ENCODE data around the gene RAVER1. TPM values are rescaled to one million over a fixed set of nuclear protein-coding genes. Genes with fewer than 3 reads are reported as not detected.

Gene RAVER1
- total and polyA plus RNA-seq, 2 of the 13 experiments (the other 11 are each of a cell fraction or from before 2014, with no cell fraction given): 3.6 to 7.9 TPM

DNA sequence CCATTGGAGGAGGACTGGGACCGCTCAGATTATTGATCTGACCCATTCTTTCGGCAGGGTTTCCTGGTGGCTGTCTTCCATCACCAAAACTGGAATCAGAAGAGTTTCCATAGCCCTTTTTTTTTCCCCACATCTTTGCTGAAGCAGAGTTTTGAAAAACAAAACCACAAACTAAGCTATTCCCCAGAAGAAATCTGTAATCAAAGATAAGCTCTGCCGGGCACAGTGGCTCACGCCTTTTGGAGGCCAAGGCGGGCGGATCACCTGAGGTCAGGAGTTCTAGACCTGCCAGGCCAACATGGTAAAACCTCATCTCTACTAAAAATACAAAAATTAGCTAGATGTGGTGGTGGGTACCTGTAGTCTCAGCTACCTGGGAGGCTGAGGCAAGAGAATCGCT lies 66.6 kb downstream of the RAVER1 start (continued):
- TF ChIP-seq, protein P1, sequence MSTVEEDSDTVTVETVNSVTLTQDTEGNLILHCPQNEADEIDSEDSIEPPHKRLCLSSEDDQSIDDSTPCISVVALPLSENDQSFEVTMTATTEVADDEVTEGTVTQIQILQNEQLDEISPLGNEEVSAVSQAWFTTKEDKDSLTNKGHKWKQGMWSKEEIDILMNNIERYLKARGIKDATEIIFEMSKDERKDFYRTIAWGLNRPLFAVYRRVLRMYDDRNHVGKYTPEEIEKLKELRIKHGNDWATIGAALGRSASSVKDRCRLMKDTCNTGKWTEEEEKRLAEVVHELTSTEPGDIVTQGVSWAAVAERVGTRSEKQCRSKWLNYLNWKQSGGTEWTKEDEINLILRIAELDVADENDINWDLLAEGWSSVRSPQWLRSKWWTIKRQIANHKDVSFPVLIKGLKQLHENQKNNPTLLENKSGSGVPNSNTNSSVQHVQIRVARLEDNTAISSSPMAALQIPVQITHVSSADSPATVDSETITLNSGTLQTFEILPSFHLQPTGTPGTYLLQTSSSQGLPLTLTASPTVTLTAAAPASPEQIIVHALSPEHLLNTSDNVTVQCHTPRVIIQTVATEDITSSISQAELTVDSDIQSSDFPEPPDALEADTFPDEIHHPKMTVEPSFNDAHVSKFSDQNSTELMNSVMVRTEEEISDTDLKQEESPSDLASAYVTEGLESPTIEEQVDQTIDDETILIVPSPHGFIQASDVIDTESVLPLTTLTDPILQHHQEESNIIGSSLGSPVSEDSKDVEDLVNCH (CRISPR knock-in tag; IDR thresholded peaks at IDR 0.05): no peak
- TF ChIP-seq ZNF776 (CRISPR knock-in tag; IDR thresholded peaks at IDR 0.05) (no peak), SPEN (CRISPR knock-in tag; IDR thresholded peaks at IDR 0.05; ENCODE audit: low read depth) (no peak), ZNF282 (IDR thresholded peaks at IDR 0.05; ENCODE audit: partially characterized antibody) (no peak), ZNF543 (CRISPR knock-in tag; IDR thresholded peaks at IDR 0.05) (no peak), STAT5B (CRISPR knock-in tag; IDR thresholded peaks at IDR 0.05) (no peak), BORCS8-MEF2B (CRISPR knock-in tag; IDR thresholded peaks at IDR 0.05) (no peak), YEATS2 (CRISPR knock-in tag; IDR thresholded peaks at IDR 0.05; ENCODE audit: borderline replicate concordance) (no peak), POGZ (CRISPR knock-in tag; IDR thresholded peaks at IDR 0.05) (no peak)
- TF ChIP-seq, protein P2, sequence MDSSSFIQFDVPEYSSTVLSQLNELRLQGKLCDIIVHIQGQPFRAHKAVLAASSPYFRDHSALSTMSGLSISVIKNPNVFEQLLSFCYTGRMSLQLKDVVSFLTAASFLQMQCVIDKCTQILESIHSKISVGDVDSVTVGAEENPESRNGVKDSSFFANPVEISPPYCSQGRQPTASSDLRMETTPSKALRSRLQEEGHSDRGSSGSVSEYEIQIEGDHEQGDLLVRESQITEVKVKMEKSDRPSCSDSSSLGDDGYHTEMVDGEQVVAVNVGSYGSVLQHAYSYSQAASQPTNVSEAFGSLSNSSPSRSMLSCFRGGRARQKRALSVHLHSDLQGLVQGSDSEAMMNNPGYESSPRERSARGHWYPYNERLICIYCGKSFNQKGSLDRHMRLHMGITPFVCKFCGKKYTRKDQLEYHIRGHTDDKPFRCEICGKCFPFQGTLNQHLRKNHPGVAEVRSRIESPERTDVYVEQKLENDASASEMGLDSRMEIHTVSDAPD (CRISPR knock-in tag; IDR thresholded peaks at IDR 0.05): no peak
- TF ChIP-seq, protein P3, sequence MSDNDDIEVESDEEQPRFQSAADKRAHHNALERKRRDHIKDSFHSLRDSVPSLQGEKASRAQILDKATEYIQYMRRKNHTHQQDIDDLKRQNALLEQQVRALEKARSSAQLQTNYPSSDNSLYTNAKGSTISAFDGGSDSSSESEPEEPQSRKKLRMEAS (IDR thresholded peaks at IDR 0.05): no peak

Small RNA genes within 50 kb of the gene (small RNA-seq; reads per million reads assigned to genes)
- gene AC011511.1 (ENCODE audit: insufficient read depth in 2 of 3, insufficient read length in 3 of 3, low read depth in 2 of 3, low replicate concordance in 1 of 3) (0 reads per million in 3 experiments), gene AC011511.4 (ENCODE audit: insufficient read depth in 2 of 3, insufficient read length in 3 of 3, low read depth in 2 of 3, low replicate concordance in 1 of 3) (0 reads per million in 3 experiments)

Other genes starting within 250 kb of the RAVER1 start
- 8.9 and 12.3 TPM in 2 replicates for gene SHFL, start 247.2 kb downstream of the RAVER1 start, total RNA-seq (2016; rRNA removed; fragmentation: Illumina TruSeq; extraction: Trizol)
- 36.4 and 47.5 TPM in 2 replicates for gene SHFL, start 247.2 kb downstream of the RAVER1 start, polyA plus RNA-seq (2011; rRNA removed)
- gene ANGPTL6, start 230.9 kb downstream of the RAVER1 start, total RNA-seq (2016; rRNA removed; fragmentation: Illumina TruSeq; extraction: Trizol): 0.15 TPM in 1 of 2 replicates, not detected in the other
- gene ANGPTL6, start 230.9 kb downstream of the RAVER1 start, polyA plus RNA-seq (2011; rRNA removed): 1.4 and 2.2 TPM in 2 replicates
- gene PPAN, start 227.2 kb downstream of the RAVER1 start, total RNA-seq (2016; rRNA removed; fragmentation: Illumina TruSeq; extraction: Trizol): 23.9 and 36.2 TPM in 2 replicates
- gene PPAN, start 227.2 kb downstream of the RAVER1 start, polyA plus RNA-seq (2011; rRNA removed): 41.9 and 53.5 TPM in 2 replicates
- gene P2RY11, start 221.8 kb downstream of the RAVER1 start, total RNA-seq (2016; rRNA removed; fragmentation: Illumina TruSeq; extraction: Trizol): 1.5 and 4.0 TPM in 2 replicates
- 7.8 and 13.2 TPM in 2 replicates for gene P2RY11, start 221.8 kb downstream of the RAVER1 start, polyA plus RNA-seq (2011; rRNA removed)
- 173 and 206 TPM in 2 replicates for gene EIF3G, start 213.6 kb downstream of the RAVER1 start, total RNA-seq (2016; rRNA removed; fragmentation: Illumina TruSeq; extraction: Trizol)
- gene EIF3G, start 213.6 kb downstream of the RAVER1 start, polyA plus RNA-seq (2011; rRNA removed): 135 and 141 TPM in 2 replicates
- gene DNMT1, start 138.6 kb downstream of the RAVER1 start, total RNA-seq (2016; rRNA removed; fragmentation: Illumina TruSeq; extraction: Trizol): 71.3 and 91.1 TPM in 2 replicates
- 24.5 and 31.2 TPM in 2 replicates for gene DNMT1, start 138.6 kb downstream of the RAVER1 start, polyA plus RNA-seq (2011; rRNA removed)
- gene S1PR2, start 102.2 kb downstream of the RAVER1 start, total RNA-seq (2016; rRNA removed; fragmentation: Illumina TruSeq; extraction: Trizol): 0.93 and 1.3 TPM in 2 replicates
- 0.91 and 1.2 TPM in 2 replicates for gene S1PR2, start 102.2 kb downstream of the RAVER1 start, polyA plus RNA-seq (2011; rRNA removed)
- gene MRPL4, start 81.3 kb downstream of the RAVER1 start, total RNA-seq (2016; rRNA removed; fragmentation: Illumina TruSeq; extraction: Trizol): 36.7 and 40.6 TPM in 2 replicates
- 42.5 and 45.4 TPM in 2 replicates for gene MRPL4, start 81.3 kb downstream of the RAVER1 start, polyA plus RNA-seq (2011; rRNA removed)
- gene ICAM1, start 62.4 kb downstream of the RAVER1 start, total RNA-seq (2016; rRNA removed; fragmentation: Illumina TruSeq; extraction: Trizol): 12.8 and 37.9 TPM in 2 replicates
- 98.4 and 153 TPM in 2 replicates for gene ICAM1, start 62.4 kb downstream of the RAVER1 start, polyA plus RNA-seq (2011; rRNA removed)
- gene ICAM4, start 46.6 kb downstream of the RAVER1 start, total RNA-seq (2016; rRNA removed; fragmentation: Illumina TruSeq; extraction: Trizol): 1.5 and 2.9 TPM in 2 replicates
- gene ICAM4, start 46.6 kb downstream of the RAVER1 start, polyA plus RNA-seq (2011; rRNA removed): 3.1 and 4.0 TPM in 2 replicates
- gene ICAM5, start 43.6 kb downstream of the RAVER1 start, total RNA-seq (2016; rRNA removed; fragmentation: Illumina TruSeq; extraction: Trizol): 0.46 TPM in 1 of 2 replicates, not detected in the other
- gene ICAM5, start 43.6 kb downstream of the RAVER1 start, polyA plus RNA-seq (2011; rRNA removed): 1.6 and 1.9 TPM in 2 replicates
- gene ZGLP1, start 23.7 kb downstream of the RAVER1 start, total RNA-seq (2016; rRNA removed; fragmentation: Illumina TruSeq; extraction: Trizol): 0.56 and 2.4 TPM in 2 replicates
- 3.0 and 4.7 TPM in 2 replicates for gene ZGLP1, start 23.7 kb downstream of the RAVER1 start, polyA plus RNA-seq (2011; rRNA removed)
- gene FDX2, start 17.5 kb downstream of the RAVER1 start, total RNA-seq (2016; rRNA removed; fragmentation: Illumina TruSeq; extraction: Trizol): 21.0 and 22.6 TPM in 2 replicates
- gene FDX2, start 17.5 kb downstream of the RAVER1 start, polyA plus RNA-seq (2011; rRNA removed): 24.7 and 27.8 TPM in 2 replicates
- gene ICAM3, start 6.1 kb upstream of the RAVER1 start, total RNA-seq (2016; rRNA removed; fragmentation: Illumina TruSeq; extraction: Trizol): 21.0 and 25.1 TPM in 2 replicates
- gene ICAM3, start 6.1 kb upstream of the RAVER1 start, polyA plus RNA-seq (2011; rRNA removed): 14.1 and 16.3 TPM in 2 replicates
- gene TYK2, start 47.0 kb upstream of the RAVER1 start, total RNA-seq (2016; rRNA removed; fragmentation: Illumina TruSeq; extraction: Trizol): 39.9 and 60.1 TPM in 2 replicates
- gene TYK2, start 47.0 kb upstream of the RAVER1 start, polyA plus RNA-seq (2011; rRNA removed): 38.8 and 40.8 TPM in 2 replicates
- gene CDC37, start 70.0 kb upstream of the RAVER1 start, total RNA-seq (2016; rRNA removed; fragmentation: Illumina TruSeq; extraction: Trizol): 134 and 158 TPM in 2 replicates
- 177 and 191 TPM in 2 replicates for gene CDC37, start 70.0 kb upstream of the RAVER1 start, polyA plus RNA-seq (2011; rRNA removed)
- gene PDE4A, start 87.0 kb upstream of the RAVER1 start, total RNA-seq (2016; rRNA removed; fragmentation: Illumina TruSeq; extraction: Trizol): 1.1 TPM in 2 replicates
- 4.1 TPM in 2 replicates for gene PDE4A, start 87.0 kb upstream of the RAVER1 start, polyA plus RNA-seq (2011; rRNA removed)
- gene KEAP1, start 169.8 kb upstream of the RAVER1 start, total RNA-seq (2016; rRNA removed; fragmentation: Illumina TruSeq; extraction: Trizol): 72.9 and 75.5 TPM in 2 replicates
- gene KEAP1, start 169.8 kb upstream of the RAVER1 start, polyA plus RNA-seq (2011; rRNA removed): 56.7 and 72.4 TPM in 2 replicates
- not detected in 2 replicates for gene S1PR5, start 183.9 kb upstream of the RAVER1 start, total RNA-seq (2016; rRNA removed; fragmentation: Illumina TruSeq; extraction: Trizol)
- gene S1PR5, start 183.9 kb upstream of the RAVER1 start, polyA plus RNA-seq (2011; rRNA removed): 0.04 TPM in 1 of 2 replicates, not detected in the other
- gene ATG4D, start 210.4 kb upstream of the RAVER1 start, total RNA-seq (2016; rRNA removed; fragmentation: Illumina TruSeq; extraction: Trizol): 9.3 and 19.0 TPM in 2 replicates
- gene ATG4D, start 210.4 kb upstream of the RAVER1 start, polyA plus RNA-seq (2011; rRNA removed): 17.8 and 22.9 TPM in 2 replicates
- gene KRI1, start 232.5 kb upstream of the RAVER1 start, total RNA-seq (2016; rRNA removed; fragmentation: Illumina TruSeq; extraction: Trizol): 10.2 and 11.7 TPM in 2 replicates
- 9.1 and 12.7 TPM in 2 replicates for gene KRI1, start 232.5 kb upstream of the RAVER1 start, polyA plus RNA-seq (2011; rRNA removed)
- gene CDKN2D, start 235.4 kb upstream of the RAVER1 start, total RNA-seq (2016; rRNA removed; fragmentation: Illumina TruSeq; extraction: Trizol): 4.8 and 5.4 TPM in 2 replicates
- gene CDKN2D, start 235.4 kb upstream of the RAVER1 start, polyA plus RNA-seq (2011; rRNA removed): 8.0 and 8.6 TPM in 2 replicates

Data from HepG2 (cell line).